ENCODE data around the gene ANXA2R. TPM values are rescaled to one million over a fixed set of nuclear protein-coding genes. Genes with fewer than 3 reads are reported as not detected.

The ANXA2R gene
- total RNA-seq, 1 experiment from 2014 or later = 0.72 TPM

DNA sequence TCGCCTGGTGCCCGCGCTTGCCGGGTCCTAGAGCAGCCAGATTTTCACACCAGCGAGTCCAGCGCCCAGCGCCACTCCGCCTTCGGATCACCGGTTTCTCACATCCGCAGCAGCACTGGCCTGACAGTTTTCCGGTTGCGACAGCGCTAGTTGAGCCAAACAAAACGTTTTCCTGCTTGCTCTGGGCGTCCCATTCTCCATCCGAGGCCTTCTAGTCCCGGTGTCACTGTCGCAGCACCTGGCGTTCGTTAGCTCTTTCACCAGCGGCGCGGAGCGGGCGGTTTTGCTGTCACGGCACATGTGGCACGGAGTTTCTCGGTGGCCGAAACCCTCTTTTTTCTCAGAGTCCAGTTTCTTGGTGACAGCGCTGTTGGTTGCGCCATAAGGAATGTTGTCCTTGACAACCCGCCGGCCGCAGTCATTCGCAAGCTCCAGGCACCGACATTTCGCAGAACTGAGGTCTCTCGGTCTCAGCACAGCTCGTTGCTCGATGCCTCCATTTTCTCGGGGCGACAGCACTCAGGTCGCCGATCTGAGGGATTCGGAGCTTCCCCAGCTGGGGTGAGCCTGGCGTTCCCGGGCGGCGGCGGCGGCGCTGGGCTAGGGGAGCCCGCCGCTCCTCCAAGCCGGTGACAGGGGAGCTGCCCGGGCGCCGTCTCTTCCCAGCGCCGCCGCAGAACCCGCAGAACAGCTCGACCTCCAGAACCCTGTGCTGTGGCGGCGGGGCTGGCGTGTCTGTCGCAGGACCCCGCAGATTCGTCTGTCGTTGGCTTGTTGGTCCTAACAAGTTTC lies 47.8 kb downstream of the ANXA2R start:
- H3K4me3 Mint-ChIP-seq = peak overlapping the region; percentile 84
- no peak overlapping the region for H3K27ac Mint-ChIP-seq
- peaks cover 34% of the 10 kb centered on the region for H3K4me1 Mint-ChIP-seq
- peak; percentile 69 for DNase-seq (ENCODE audit: low spot score)
- ATAC-seq = peak; percentile 57
- POLR2A ChIA-PET = interaction anchor here (0.8 kb wide), 1 partner anchor 25 kb away, joined by 3 read pairs; no protein-coding TSS in a partner anchor
- peaks cover 96% of the 10 kb centered on the region for H3K27me3 Mint-ChIP-seq (ENCODE audit: low read depth)
- TF ChIP-seq SMAD3 (CRISPR knock-in tag; IDR thresholded peaks at IDR 0.05; ENCODE audit: borderline replicate concordance) = no peak
- TF ChIP-seq, protein P1, sequence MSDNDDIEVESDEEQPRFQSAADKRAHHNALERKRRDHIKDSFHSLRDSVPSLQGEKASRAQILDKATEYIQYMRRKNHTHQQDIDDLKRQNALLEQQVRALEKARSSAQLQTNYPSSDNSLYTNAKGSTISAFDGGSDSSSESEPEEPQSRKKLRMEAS (CRISPR knock-in tag; IDR thresholded peaks at IDR 0.05) = peak; percentile 31; the same call in 1 of the 2 replicates
- TF ChIP-seq FOXK1 (CRISPR knock-in tag; IDR thresholded peaks at IDR 0.05) = peak; percentile 37; the same call in 1 of the 2 replicates
- TF ChIP-seq ETV6 (CRISPR knock-in tag; IDR thresholded peaks at IDR 0.05) = peak; percentile 38; the same call in 1 of the 2 replicates
- 0 out of 2 replicates have a peak, but pooled peaks have one; percentile 13 for TF ChIP-seq ZNF512 (CRISPR knock-in tag; IDR thresholded peaks at IDR 0.05; ENCODE audit: borderline replicate concordance)
- CTCF ChIA-PET = interaction anchor here (0.8 to 2.1 kb wide), 8 partner anchors 10 to 103 kb away, joined by 3 to 14 read pairs (median 6); no protein-coding TSS in a partner anchor
- peaks cover 12% of the 10 kb centered on the region for H3K36me3 Mint-ChIP-seq
- H3K9me3 Mint-ChIP-seq = peaks cover 16% of the 10 kb centered on the region

GRCh38 chr5:42991404-42992087 lies 48.6 kb downstream of the ANXA2R start:
- Mint-ChIP-seq H3K4me3 (peak overlapping the region; percentile 84), H3K36me3 (peaks cover 12% of the 10 kb centered on the region), H3K9me3 (peaks cover 16% of the 10 kb centered on the region), H3K27me3 (ENCODE audit: low read depth) (peaks cover 89% of the 10 kb centered on the region), H3K27ac (no peak overlapping the region), H3K4me1 (peaks cover 34% of the 10 kb centered on the region)
- CTCF ChIA-PET = interaction anchor here (1.0 to 2.1 kb wide), 7 partner anchors 16 to 102 kb away, joined by 3 to 14 read pairs (median 6); no protein-coding TSS in a partner anchor
- peak; percentile 31 for DNase-seq (ENCODE audit: low spot score)
- TF ChIP-seq, protein P2, sequence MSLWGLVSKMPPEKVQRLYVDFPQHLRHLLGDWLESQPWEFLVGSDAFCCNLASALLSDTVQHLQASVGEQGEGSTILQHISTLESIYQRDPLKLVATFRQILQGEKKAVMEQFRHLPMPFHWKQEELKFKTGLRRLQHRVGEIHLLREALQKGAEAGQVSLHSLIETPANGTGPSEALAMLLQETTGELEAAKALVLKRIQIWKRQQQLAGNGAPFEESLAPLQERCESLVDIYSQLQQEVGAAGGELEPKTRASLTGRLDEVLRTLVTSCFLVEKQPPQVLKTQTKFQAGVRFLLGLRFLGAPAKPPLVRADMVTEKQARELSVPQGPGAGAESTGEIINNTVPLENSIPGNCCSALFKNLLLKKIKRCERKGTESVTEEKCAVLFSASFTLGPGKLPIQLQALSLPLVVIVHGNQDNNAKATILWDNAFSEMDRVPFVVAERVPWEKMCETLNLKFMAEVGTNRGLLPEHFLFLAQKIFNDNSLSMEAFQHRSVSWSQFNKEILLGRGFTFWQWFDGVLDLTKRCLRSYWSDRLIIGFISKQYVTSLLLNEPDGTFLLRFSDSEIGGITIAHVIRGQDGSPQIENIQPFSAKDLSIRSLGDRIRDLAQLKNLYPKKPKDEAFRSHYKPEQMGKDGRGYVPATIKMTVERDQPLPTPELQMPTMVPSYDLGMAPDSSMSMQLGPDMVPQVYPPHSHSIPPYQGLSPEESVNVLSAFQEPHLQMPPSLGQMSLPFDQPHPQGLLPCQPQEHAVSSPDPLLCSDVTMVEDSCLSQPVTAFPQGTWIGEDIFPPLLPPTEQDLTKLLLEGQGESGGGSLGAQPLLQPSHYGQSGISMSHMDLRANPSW (CRISPR knock-in tag; conservative IDR thresholded peaks at IDR 0.05; ENCODE audit: low read depth) = no peak
- no peak for TF ChIP-seq ETV6 (CRISPR knock-in tag; IDR thresholded peaks at IDR 0.05)
- TF ChIP-seq ERG (CRISPR knock-in tag; IDR thresholded peaks at IDR 0.05) = no peak
- no peak for TF ChIP-seq FOXK1 (CRISPR knock-in tag; IDR thresholded peaks at IDR 0.05)
- TF ChIP-seq, protein P3, sequence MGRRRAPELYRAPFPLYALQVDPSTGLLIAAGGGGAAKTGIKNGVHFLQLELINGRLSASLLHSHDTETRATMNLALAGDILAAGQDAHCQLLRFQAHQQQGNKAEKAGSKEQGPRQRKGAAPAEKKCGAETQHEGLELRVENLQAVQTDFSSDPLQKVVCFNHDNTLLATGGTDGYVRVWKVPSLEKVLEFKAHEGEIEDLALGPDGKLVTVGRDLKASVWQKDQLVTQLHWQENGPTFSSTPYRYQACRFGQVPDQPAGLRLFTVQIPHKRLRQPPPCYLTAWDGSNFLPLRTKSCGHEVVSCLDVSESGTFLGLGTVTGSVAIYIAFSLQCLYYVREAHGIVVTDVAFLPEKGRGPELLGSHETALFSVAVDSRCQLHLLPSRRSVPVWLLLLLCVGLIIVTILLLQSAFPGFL (CRISPR knock-in tag; IDR thresholded peaks at IDR 0.05; ENCODE audit: borderline replicate concordance) = no peak
- no peak for TF ChIP-seq NR1H2 (CRISPR knock-in tag; IDR thresholded peaks at IDR 0.05)
- no peak for TF ChIP-seq JAZF1 (CRISPR knock-in tag; IDR thresholded peaks at IDR 0.05)
- no peak for TF ChIP-seq ZNF232 (CRISPR knock-in tag; IDR thresholded peaks at IDR 0.05)
- TF ChIP-seq, protein P4, sequence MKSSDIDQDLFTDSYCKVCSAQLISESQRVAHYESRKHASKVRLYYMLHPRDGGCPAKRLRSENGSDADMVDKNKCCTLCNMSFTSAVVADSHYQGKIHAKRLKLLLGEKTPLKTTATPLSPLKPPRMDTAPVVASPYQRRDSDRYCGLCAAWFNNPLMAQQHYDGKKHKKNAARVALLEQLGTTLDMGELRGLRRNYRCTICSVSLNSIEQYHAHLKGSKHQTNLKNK (CRISPR knock-in tag; IDR thresholded peaks at IDR 0.05) = no peak
- TF ChIP-seq TP53 (CRISPR knock-in tag; IDR thresholded peaks at IDR 0.05) = no peak
- no peak for TF ChIP-seq NFYB (CRISPR knock-in tag; conservative IDR thresholded peaks at IDR 0.05; ENCODE audit: low read depth)
- TF ChIP-seq, protein P5, sequence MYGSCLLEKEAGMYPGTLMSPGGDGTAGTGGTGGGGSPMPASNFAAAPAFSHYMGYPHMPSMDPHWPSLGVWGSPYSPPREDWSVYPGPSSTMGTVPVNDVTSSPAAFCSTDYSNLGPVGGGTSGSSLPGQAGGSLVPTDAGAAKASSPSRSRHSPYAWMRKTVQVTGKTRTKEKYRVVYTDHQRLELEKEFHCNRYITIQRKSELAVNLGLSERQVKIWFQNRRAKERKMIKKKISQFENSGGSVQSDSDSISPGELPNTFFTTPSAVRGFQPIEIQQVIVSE (CRISPR knock-in tag; IDR thresholded peaks at IDR 0.05; ENCODE audit: borderline replicate concordance) = no peak
- TF ChIP-seq, protein P6, sequence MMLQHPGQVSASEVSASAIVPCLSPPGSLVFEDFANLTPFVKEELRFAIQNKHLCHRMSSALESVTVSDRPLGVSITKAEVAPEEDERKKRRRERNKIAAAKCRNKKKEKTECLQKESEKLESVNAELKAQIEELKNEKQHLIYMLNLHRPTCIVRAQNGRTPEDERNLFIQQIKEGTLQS (CRISPR knock-in tag; conservative IDR thresholded peaks at IDR 0.05) = no peak
- TF ChIP-seq SP1 (CRISPR knock-in tag; conservative IDR thresholded peaks at IDR 0.05) = no peak
- TF ChIP-seq GRHL2 (CRISPR knock-in tag; IDR thresholded peaks at IDR 0.05; ENCODE audit: insufficient replicate concordance, severe bottlenecking) = no peak
- TF ChIP-seq MYBL2 (CRISPR knock-in tag; IDR thresholded peaks at IDR 0.05) = no peak
- TF ChIP-seq FOXJ3 (CRISPR knock-in tag; IDR thresholded peaks at IDR 0.05; ENCODE audit: borderline replicate concordance) = no peak
- TF ChIP-seq ZNF138 (CRISPR knock-in tag; conservative IDR thresholded peaks at IDR 0.05) = no peak
- ATAC-seq = no peak
- POLR2A ChIA-PET = interaction anchor here (0.7 to 1.0 kb wide), 3 partner anchors 26 to 74 kb away, joined by 3 to 5 read pairs (median 4); no protein-coding TSS in a partner anchor
